Activated CD8-positive, alpha-beta T cell treated with anti-CD3 and anti-CD28 coated beads for 36 hours (primary cell): ENCODE results near the gene CDC42EP1. TPM values are rescaled to one million over a fixed set of nuclear protein-coding genes. Genes with fewer than 3 reads are reported as not detected.

Source experiments
- ATAC-seq: fragments of 200-7000 bp; cut with Tn5 transposase; one replicate; pipeline ENCODE4 v1.10.0; 2021; ENCODE audit warnings: mild to moderate bottlenecking, moderate library complexity
- CTCF ChIA-PET: fragments of 350-600 bp; sonication (Branson Sonifier 250); formaldehyde crosslinking; loops from one replicate; lab custom pipeline; 2021; ENCODE audit warnings: antibody characterized with exemption; lab: Charles Lee
- POLR2A ChIA-PET: fragments of 350-600 bp; sonication (Branson Sonifier 250); formaldehyde crosslinking; loops from one replicate; lab custom pipeline; 2021; ENCODE audit warnings: antibody characterized with exemption; lab: Charles Lee
- DNase-seq: peaks from one replicate; pipeline ENCODE4 v3.0.0-alpha.2; 2020
- H3K27ac Mint-ChIP-seq: one replicate; pipeline ENCODE4 v1.8.0; 2021; ENCODE audit warnings: mild to moderate bottlenecking, mixed read lengths
- H3K27me3 Mint-ChIP-seq: one replicate; pipeline ENCODE4 v1.8.0; 2021; ENCODE audit warnings: mixed read lengths
- H3K36me3 Mint-ChIP-seq: one replicate; pipeline ENCODE4 v1.8.0; 2021; ENCODE audit warnings: low read depth, mixed read lengths
- H3K4me1 Mint-ChIP-seq: one replicate; pipeline ENCODE4 v1.8.0; 2021; ENCODE audit warnings: low read depth, mixed read lengths
- H3K4me3 Mint-ChIP-seq: one replicate; pipeline ENCODE4 v1.8.0; 2021; ENCODE audit warnings: mild to moderate bottlenecking, moderate library complexity, mixed read lengths
- H3K9me3 Mint-ChIP-seq: one replicate; pipeline ENCODE4 v1.8.0; 2021; ENCODE audit warnings: mixed read lengths
- intact Hi-C: fragments of 100-400 bp; cut with micrococcal nuclease; formaldehyde crosslinking; loops from one replicate; pipeline ENCODE4 v1.10.0; 2022
- total RNA-seq, 2 experiments: library from RNA; stranded (reverse); gene quantifications; one replicate each; pipeline ENCODE4 v1.2.3, GENCODE V29; 2021
- TF ChIP-seq, protein P1 (sequence below): fragments of 200-600 bp; IDR thresholded peaks from one replicate; pipeline ENCODE4 v1.8.0; 2022; ENCODE audit warnings: antibody characterized with exemption, mild to moderate bottlenecking

CDC42EP1 gene
- total RNA-seq, 2 experiments from 2014 or later, result 0.59 to 0.72 TPM

DNA sequence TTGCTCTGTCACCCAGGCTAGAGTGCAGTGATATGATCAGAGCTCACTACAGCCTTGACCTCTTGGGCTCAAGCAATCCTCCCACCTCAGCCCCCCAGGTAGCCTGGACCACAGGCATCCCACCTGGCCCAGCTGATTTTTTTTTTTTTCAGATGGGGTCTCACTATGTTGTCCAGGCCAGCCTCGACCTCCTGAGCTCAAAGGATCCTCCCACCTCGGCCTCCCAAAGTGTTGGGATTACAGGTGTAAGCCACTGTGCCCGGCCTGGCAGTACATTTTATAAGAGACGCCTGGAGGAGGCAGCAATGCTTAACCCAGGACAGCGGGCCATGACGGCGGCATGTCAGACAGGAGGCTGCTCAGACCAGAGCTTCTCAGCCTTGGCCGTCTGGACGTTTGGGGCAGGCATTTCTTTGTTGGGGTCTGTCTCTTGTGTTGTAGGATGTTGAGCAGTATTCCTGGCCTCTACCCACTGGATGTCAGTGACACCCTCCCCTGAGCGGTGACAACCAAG, 15.3 kb downstream of the CDC42EP1 start:
- Mint-ChIP-seq H3K4me1 (peaks cover 6% of the 10 kb centered on the region), H3K27ac (no peak overlapping the region), H3K27me3 (peaks cover under 1% of the 10 kb centered on the region), H3K36me3 (no peaks in the 10 kb centered on the region), H3K4me3 (no peak overlapping the region), H3K9me3 (no peaks in the 10 kb centered on the region)
- CTCF ChIA-PET, result interaction anchor here (1.0 to 2.2 kb wide), 5 partner anchors 14 to 37 kb away, joined by 4 to 7 read pairs (median 6); no protein-coding TSS in a partner anchor
- ATAC-seq (no peak), DNase-seq (no peak)
- POLR2A ChIA-PET, result interaction anchor here (1.0 kb wide), 1 partner anchor 17 kb away, joined by 3 read pairs; no protein-coding TSS in a partner anchor
- TF ChIP-seq, protein P1, sequence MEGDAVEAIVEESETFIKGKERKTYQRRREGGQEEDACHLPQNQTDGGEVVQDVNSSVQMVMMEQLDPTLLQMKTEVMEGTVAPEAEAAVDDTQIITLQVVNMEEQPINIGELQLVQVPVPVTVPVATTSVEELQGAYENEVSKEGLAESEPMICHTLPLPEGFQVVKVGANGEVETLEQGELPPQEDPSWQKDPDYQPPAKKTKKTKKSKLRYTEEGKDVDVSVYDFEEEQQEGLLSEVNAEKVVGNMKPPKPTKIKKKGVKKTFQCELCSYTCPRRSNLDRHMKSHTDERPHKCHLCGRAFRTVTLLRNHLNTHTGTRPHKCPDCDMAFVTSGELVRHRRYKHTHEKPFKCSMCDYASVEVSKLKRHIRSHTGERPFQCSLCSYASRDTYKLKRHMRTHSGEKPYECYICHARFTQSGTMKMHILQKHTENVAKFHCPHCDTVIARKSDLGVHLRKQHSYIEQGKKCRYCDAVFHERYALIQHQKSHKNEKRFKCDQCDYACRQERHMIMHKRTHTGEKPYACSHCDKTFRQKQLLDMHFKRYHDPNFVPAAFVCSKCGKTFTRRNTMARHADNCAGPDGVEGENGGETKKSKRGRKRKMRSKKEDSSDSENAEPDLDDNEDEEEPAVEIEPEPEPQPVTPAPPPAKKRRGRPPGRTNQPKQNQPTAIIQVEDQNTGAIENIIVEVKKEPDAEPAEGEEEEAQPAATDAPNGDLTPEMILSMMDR, result no peak
- intact Hi-C loops, result no loop called here

DNA sequence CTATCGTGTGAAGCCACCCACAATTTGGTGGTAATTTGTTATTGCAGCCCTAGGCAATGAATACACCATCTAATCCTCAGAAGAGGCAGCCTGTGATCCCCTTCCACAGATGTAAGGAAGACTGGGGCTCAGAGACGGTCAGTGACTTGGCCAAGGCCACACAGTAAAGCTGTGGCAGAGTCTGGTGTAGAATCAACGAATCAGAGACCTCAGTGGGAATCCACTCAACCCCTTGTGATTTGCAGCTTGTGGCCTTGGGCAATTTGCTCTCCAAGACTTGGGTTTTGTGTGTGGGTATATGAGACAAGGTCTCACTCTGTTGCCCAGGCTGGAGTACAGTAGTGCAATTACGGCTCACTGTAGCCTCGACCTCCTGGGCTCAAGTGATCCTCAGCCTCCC, 17.7 kb downstream of the CDC42EP1 start:
- TF ChIP-seq, protein P1, result no peak
- POLR2A ChIA-PET, result interaction anchor here (1.2 kb wide), 1 partner anchor 11 kb away, joined by 3 read pairs; no protein-coding TSS in a partner anchor
- intact Hi-C loops, result no loop called here

DNA sequence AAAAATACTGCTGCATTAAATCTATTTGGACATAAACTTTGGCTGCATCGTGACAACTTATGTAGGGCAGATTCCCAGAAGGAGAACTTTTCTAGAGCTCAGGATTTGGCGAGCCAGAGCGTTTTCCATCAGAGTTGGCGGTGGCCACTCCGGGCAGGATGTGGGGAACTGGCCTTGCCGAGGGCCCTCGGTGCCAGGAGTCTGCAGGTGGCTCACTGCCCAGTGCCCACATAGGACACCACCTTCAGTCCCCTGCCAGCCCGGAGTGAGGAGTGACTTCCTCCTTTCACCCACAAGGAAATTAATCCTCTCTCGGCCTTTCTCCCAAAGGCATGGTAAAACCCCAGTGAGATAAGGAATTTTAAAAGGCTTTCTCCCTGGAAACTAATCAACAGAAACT, 21.2 kb downstream of the CDC42EP1 start:
- Mint-ChIP-seq H3K27me3 (peaks cover 4% of the 10 kb centered on the region), H3K9me3 (no peaks in the 10 kb centered on the region), H3K4me3 (no peak overlapping the region), H3K4me1 (peaks cover 7% of the 10 kb centered on the region), H3K36me3 (no peaks in the 10 kb centered on the region), H3K27ac (no peak overlapping the region)
- ChIA-PET CTCF (interaction anchor here (1.3 to 7.4 kb wide), 2 partner anchors 10 to 19 kb away, joined by 3 to 61 read pairs; no protein-coding TSS in a partner anchor), POLR2A (no interaction called here)
- ATAC-seq (no peak), DNase-seq (no peak)
- TF ChIP-seq, protein P1, result no peak
- intact Hi-C loops, result no loop called here

More for the DNA sequence above, 17.7 kb downstream of the CDC42EP1 start:
- Mint-ChIP-seq H3K27ac (no peak overlapping the region), H3K36me3 (no peaks in the 10 kb centered on the region), H3K9me3 (no peaks in the 10 kb centered on the region), H3K27me3 (peaks cover 1% of the 10 kb centered on the region), H3K4me3 (no peak overlapping the region), H3K4me1 (peaks cover 7% of the 10 kb centered on the region)
- no peak for DNase-seq
- no peak for ATAC-seq
- CTCF ChIA-PET, result interaction anchor here (0.6 to 7.4 kb wide), 3 partner anchors 11 to 748 kb away, joined by 3 to 61 read pairs (median 40); no protein-coding TSS in a partner anchor

DNA sequence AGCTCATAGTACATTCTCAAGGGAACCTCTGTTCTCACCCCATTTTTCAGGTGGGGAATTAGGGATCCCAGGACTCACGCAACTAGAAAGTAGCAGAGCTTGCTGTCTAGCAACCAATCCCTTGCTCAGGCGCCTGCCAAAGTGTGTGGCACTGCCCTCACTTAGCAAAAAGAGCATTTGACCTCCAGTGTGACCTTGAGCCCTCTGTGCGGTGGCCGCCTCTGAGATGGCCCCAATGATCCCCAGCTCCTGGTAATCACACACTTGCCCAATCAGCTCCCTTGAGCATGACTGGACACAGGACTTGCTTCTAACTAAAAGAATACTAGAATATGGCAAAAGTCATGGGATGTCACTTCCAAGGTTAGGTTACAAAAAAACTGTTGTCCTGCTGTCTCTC, 22.2 kb downstream of the CDC42EP1 start:
- peaks cover 7% of the 10 kb centered on the region for H3K4me1 Mint-ChIP-seq
- ChIA-PET CTCF (interaction anchor here (0.8 to 7.4 kb wide), 6 partner anchors 9 to 40 kb away, joined by 3 to 61 read pairs (median 5); no protein-coding TSS in a partner anchor), POLR2A (no interaction called here)
- DNase-seq (no peak), ATAC-seq (no peak)
- no peak overlapping the region for H3K27ac Mint-ChIP-seq
- no peaks in the 10 kb centered on the region for H3K9me3 Mint-ChIP-seq
- peaks cover 4% of the 10 kb centered on the region for H3K27me3 Mint-ChIP-seq
- no peaks in the 10 kb centered on the region for H3K36me3 Mint-ChIP-seq
- H3K4me3 Mint-ChIP-seq, result no peak overlapping the region
- TF ChIP-seq, protein P1, result no peak
- intact Hi-C loops, result no loop called here

DNA sequence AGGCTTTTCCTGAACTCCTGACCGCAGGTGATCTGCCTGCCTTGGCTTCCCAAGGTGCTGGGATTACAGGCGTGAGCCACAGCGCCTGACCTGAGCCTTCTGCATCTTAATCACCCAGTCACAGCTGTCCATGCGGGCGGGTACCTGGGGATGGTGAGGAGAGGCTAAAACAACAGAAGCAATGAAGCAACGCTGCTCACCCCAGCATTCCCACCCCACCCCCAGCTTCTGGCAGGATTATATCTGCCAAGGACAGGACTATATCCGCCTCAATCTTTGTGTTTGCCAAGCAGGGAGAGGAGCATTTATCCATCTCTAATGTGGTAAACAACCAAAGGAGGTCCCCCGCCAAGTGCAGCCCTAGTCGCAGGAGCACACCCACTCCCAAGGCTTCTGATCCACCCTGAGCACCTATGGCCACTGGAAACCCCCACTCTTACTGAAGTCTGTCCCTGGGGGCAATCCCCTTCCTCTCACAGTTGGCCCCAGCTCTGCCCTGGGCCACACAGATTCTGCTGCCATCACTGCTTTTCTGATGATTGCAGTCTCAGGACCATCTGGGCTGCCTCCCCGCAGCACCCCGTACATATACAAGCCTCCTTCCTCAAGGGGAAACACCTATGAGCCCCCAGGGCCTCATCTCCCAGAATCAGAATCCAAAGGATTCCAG, 28.4 kb downstream of the CDC42EP1 start:
- H3K4me3 Mint-ChIP-seq, result no peak overlapping the region
- intact Hi-C loops, result no loop called here
- ChIA-PET CTCF (interaction anchor here (1.7 to 8.3 kb wide), 4 partner anchors 15 to 46 kb away, joined by 4 to 166 read pairs (median 68); no protein-coding TSS in a partner anchor), POLR2A (interaction anchor here (1.1 to 1.9 kb wide), 3 partner anchors 10 to 27 kb away, joined by 3 to 6 read pairs (median 3); partner anchors contain the start of gene GGA1)
- H3K36me3 Mint-ChIP-seq, result no peaks in the 10 kb centered on the region
- H3K27me3 Mint-ChIP-seq, result peaks cover 3% of the 10 kb centered on the region
- H3K27ac Mint-ChIP-seq, result no peak overlapping the region
- H3K4me1 Mint-ChIP-seq, result peaks cover 11% of the 10 kb centered on the region
- H3K9me3 Mint-ChIP-seq, result no peaks in the 10 kb centered on the region
- ATAC-seq (no peak), DNase-seq (no peak)
- TF ChIP-seq, protein P1, result no peak
